Neural progenitor cell (in vitro differentiated cells): ENCODE results near the gene VAT1L. TPM values are rescaled to one million over a fixed set of nuclear protein-coding genes. Genes with fewer than 3 reads are reported as not detected.

Source experiments
- DNase-seq: peaks from one replicate; pipeline ENCODE4 v3.0.0-alpha.2; 2016; ENCODE audit warnings: low spot score
- H2AFZ ChIP-seq: fragments of 200-600 bp; sonication (generic); replicated peaks from 2 replicates; pipeline ENCODE4 v1.6.1; 2016; ENCODE audit warnings: antibody characterized with exemption
- H3F3A ChIP-seq: fragments of 200-600 bp; sonication (generic); 2 replicates; pipeline ENCODE4 v1.6.1; 2016; ENCODE audit warnings: antibody characterized with exemption, low read depth
- H3K27ac ChIP-seq: fragments of 200-600 bp; sonication (generic); 2 replicates; pipeline ENCODE4 v1.5.1; 2016; ENCODE audit warnings: mild to moderate bottlenecking
- H3K27me3 ChIP-seq: fragments of 200-600 bp; sonication (generic); 2 replicates; pipeline ENCODE4 v1.6.1; 2016; ENCODE audit warnings: mild to moderate bottlenecking, moderate library complexity
- H3K36me3 ChIP-seq: fragments of 200-600 bp; sonication (generic); 2 replicates; pipeline ENCODE4 v1.5.1; 2016
- H3K4me1 ChIP-seq: fragments of 200-600 bp; sonication (generic); 2 replicates; pipeline ENCODE4 v1.6.1; 2016; ENCODE audit warnings: mixed run types
- H3K4me2 ChIP-seq: fragments of 200-600 bp; sonication (generic); 2 replicates; pipeline ENCODE4 v1.6.1; 2016
- H3K4me3 ChIP-seq: fragments of 200-600 bp; sonication (generic); 2 replicates; pipeline ENCODE4 v1.5.1; 2016
- H3K79me2 ChIP-seq: fragments of 200-600 bp; sonication (generic); 2 replicates; pipeline ENCODE4 v1.6.1; 2016; ENCODE audit warnings: low read depth
- H3K9ac ChIP-seq: fragments of 200-600 bp; sonication (generic); 2 replicates; pipeline ENCODE4 v1.6.1; 2016
- H3K9me3 ChIP-seq: fragments of 200-600 bp; sonication (generic); 2 replicates; pipeline ENCODE4 v1.5.1; 2016; ENCODE audit warnings: low read depth
- H4K20me1 ChIP-seq: fragments of 200-600 bp; sonication (generic); 2 replicates; pipeline ENCODE4 v1.6.1; 2016; ENCODE audit warnings: low read depth
- H3K27ac Mint-ChIP-seq: 3 replicates; pipeline ENCODE4 v1.8.0; 2021; ENCODE audit warnings: mixed read lengths
- H3K27me3 Mint-ChIP-seq: 2 replicates; pipeline ENCODE4 v1.8.0; 2022; ENCODE audit warnings: low read depth, mild to moderate bottlenecking, inconsistent platforms, moderate library complexity, mixed read lengths; ENCODE audit not compliant: insufficient read depth
- H3K36me3 Mint-ChIP-seq: 3 replicates; pipeline ENCODE4 v1.8.0; 2021; ENCODE audit warnings: mixed read lengths
- H3K4me1 Mint-ChIP-seq: 3 replicates; pipeline ENCODE4 v1.8.0; 2021; ENCODE audit warnings: mixed read lengths
- H3K4me3 Mint-ChIP-seq: 3 replicates; pipeline ENCODE4 v1.8.0; 2021; ENCODE audit warnings: mild to moderate bottlenecking, moderate library complexity, mixed read lengths
- H3K9me3 Mint-ChIP-seq: 3 replicates; pipeline ENCODE4 v1.8.0; 2020; ENCODE audit warnings: mixed read lengths
- CTCF ChIP-seq: fragments of 200-600 bp; sonication (generic); IDR thresholded peaks from 2 replicates; pipeline ENCODE4 v1.5.1; 2017; ENCODE audit warnings: antibody characterized with exemption, mild to moderate bottlenecking
- EZH2 ChIP-seq: fragments of 200-600 bp; sonication (generic); IDR thresholded peaks from 2 replicates; pipeline ENCODE4 v1.6.1; 2017; ENCODE audit warnings: antibody characterized with exemption, mild to moderate bottlenecking, moderate library complexity
- EZH2phosphoT487 ChIP-seq: fragments of 200-600 bp; sonication (generic); IDR thresholded peaks from 2 replicates; pipeline ENCODE4 v1.6.1; 2017; ENCODE audit warnings: antibody characterized with exemption
- total RNA-seq: library from RNA; depleted of rRNA; stranded (reverse); fragments of >200 nt; gene quantifications from 2 replicates; pipeline ENCODE4 v1.2.3, GENCODE V29; 2015; ENCODE audit warnings: low replicate concordance

Gene VAT1L
- total RNA-seq, result 43.2 and 43.8 TPM in 2 replicates

- Histone ChIP-seq H3K36me3 (no peaks in the 10 kb centered on the region), H3K27me3 (peaks cover 32% of the 10 kb centered on the region), H3K27ac (no peak within 1 kb of the TSS), H3K9ac (no peak within 1 kb of the TSS), H3K4me1 (peaks cover 15% of the 10 kb centered on the region), H3F3A (peaks cover 6% of the 10 kb centered on the region), H3K9me3 (no peaks in the 10 kb centered on the region), H2AFZ (peak within 1 kb of the TSS; percentile 88), H3K4me2 (peak within 1 kb of the TSS; percentile 85), H4K20me1 (peaks cover 31% of the 10 kb centered on the region), H3K4me3 (peak within 1 kb of the TSS; percentile 90), H3K79me2 (peaks cover 49% of the 10 kb centered on the region)
- peak within 1 kb of the TSS; percentile 98 for H3K4me3 Mint-ChIP-seq
- peaks cover 5% of the 10 kb centered on the region for H3K36me3 Mint-ChIP-seq
- TF ChIP-seq CTCF (no peak), EZH2phosphoT487 (no peak), EZH2 (no peak)
- H3K4me1 Mint-ChIP-seq, result peaks cover 36% of the 10 kb centered on the region
- peaks cover 5% of the 10 kb centered on the region for H3K9me3 Mint-ChIP-seq
- DNase-seq, result peak; percentile 78
- H3K27me3 Mint-ChIP-seq, result peaks cover 7% of the 10 kb centered on the region
- no peak within 1 kb of the TSS for H3K27ac Mint-ChIP-seq
These were observed at the start of gene VAT1L for GRCh38 chr16:77788181-77789084. Gene VAT1L (plus strand): TSS chr16:77788564. CDS start chr16:77788683, 119 bp downstream.

- H3K9me3 ChIP-seq, result no peaks in the 10 kb centered on the region
- H3K9ac ChIP-seq, result no peak overlapping the region
- no peaks in the 10 kb centered on the region for H3F3A ChIP-seq
- peaks cover 6% of the 10 kb centered on the region for H3K4me1 ChIP-seq
- Mint-ChIP-seq H3K9me3 (peaks cover 3% of the 10 kb centered on the region), H3K27ac (no peak overlapping the region), H3K36me3 (no peaks in the 10 kb centered on the region), H3K27me3 (peaks cover 10% of the 10 kb centered on the region), H3K4me1 (peaks cover 3% of the 10 kb centered on the region), H3K4me3 (no peak overlapping the region)
- H3K27me3 ChIP-seq, result no peaks in the 10 kb centered on the region
- TF ChIP-seq EZH2 (no peak), EZH2phosphoT487 (no peak)
- no peak for DNase-seq
- H3K4me2 ChIP-seq, result no peak overlapping the region
- H3K79me2 ChIP-seq, result no peaks in the 10 kb centered on the region
- no peaks in the 10 kb centered on the region for H4K20me1 ChIP-seq
- H3K4me3 ChIP-seq, result no peak overlapping the region
- H3K27ac ChIP-seq, result no peak overlapping the region
- no peaks in the 10 kb centered on the region for H3K36me3 ChIP-seq
- no peak overlapping the region for H2AFZ ChIP-seq
These were observed 49.4 kb upstream of the VAT1L start for GRCh38 chr16:77738706-77739558.

GRCh38 chr16:77739559-77739892, 48.8 kb upstream of the VAT1L start:
- no peaks in the 10 kb centered on the region for H3F3A ChIP-seq
- peaks cover 6% of the 10 kb centered on the region for H3K4me1 ChIP-seq
- H3K9me3 ChIP-seq, result no peaks in the 10 kb centered on the region
- no peak overlapping the region for H3K4me3 ChIP-seq
- Mint-ChIP-seq H3K4me3 (no peak overlapping the region), H3K36me3 (no peaks in the 10 kb centered on the region), H3K4me1 (peaks cover 3% of the 10 kb centered on the region), H3K27me3 (peaks cover 10% of the 10 kb centered on the region), H3K9me3 (peaks cover 3% of the 10 kb centered on the region), H3K27ac (no peak overlapping the region)
- H3K9ac ChIP-seq, result no peak overlapping the region
- no peaks in the 10 kb centered on the region for H4K20me1 ChIP-seq
- no peak overlapping the region for H2AFZ ChIP-seq
- H3K79me2 ChIP-seq, result no peaks in the 10 kb centered on the region
- H3K27me3 ChIP-seq, result no peaks in the 10 kb centered on the region
- TF ChIP-seq CTCF (no peak), EZH2phosphoT487 (no peak), EZH2 (no peak)
- no peak overlapping the region for H3K27ac ChIP-seq
- H3K36me3 ChIP-seq, result no peaks in the 10 kb centered on the region
- no peak overlapping the region for H3K4me2 ChIP-seq
- no peak for DNase-seq
